ENCODE results near the gene SUFU.

Gene SUFU

GRCh38 chr10:102468683-102469082 is 35.1 kb upstream of the SUFU start:
- TF ChIP-seq, protein P1, sequence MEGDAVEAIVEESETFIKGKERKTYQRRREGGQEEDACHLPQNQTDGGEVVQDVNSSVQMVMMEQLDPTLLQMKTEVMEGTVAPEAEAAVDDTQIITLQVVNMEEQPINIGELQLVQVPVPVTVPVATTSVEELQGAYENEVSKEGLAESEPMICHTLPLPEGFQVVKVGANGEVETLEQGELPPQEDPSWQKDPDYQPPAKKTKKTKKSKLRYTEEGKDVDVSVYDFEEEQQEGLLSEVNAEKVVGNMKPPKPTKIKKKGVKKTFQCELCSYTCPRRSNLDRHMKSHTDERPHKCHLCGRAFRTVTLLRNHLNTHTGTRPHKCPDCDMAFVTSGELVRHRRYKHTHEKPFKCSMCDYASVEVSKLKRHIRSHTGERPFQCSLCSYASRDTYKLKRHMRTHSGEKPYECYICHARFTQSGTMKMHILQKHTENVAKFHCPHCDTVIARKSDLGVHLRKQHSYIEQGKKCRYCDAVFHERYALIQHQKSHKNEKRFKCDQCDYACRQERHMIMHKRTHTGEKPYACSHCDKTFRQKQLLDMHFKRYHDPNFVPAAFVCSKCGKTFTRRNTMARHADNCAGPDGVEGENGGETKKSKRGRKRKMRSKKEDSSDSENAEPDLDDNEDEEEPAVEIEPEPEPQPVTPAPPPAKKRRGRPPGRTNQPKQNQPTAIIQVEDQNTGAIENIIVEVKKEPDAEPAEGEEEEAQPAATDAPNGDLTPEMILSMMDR (IDR thresholded peaks at IDR 0.05; ENCODE audit: insufficient read depth, low read depth, low read length, missing control alignments) = no peak
- no peak for DNase-seq (ENCODE audit: low read depth)

GRCh38 chr10:102470579-102471546 is 32.9 kb upstream of the SUFU start:
- TF ChIP-seq, protein P1 (IDR thresholded peaks at IDR 0.05; ENCODE audit: insufficient read depth, low read depth, low read length, missing control alignments) = no peak
- no peak overlapping the region for H3K4me3 ChIP-seq (ENCODE audit: low read depth, low read length)
- DNase-seq (ENCODE audit: low read depth) = no peak

More at GRCh38 chr10:102468683-102469082, 35.1 kb upstream of the SUFU start:
- H3K4me3 ChIP-seq (ENCODE audit: low read depth, low read length) = no peak overlapping the region

GRCh38 chr10:102473445-102474331 is 30.1 kb upstream of the SUFU start:
- H3K4me3 ChIP-seq (ENCODE audit: low read depth, low read length) = no peak overlapping the region
- no peak for DNase-seq (ENCODE audit: low read depth)
- TF ChIP-seq, protein P1 (IDR thresholded peaks at IDR 0.05; ENCODE audit: insufficient read depth, low read depth, low read length, missing control alignments) = no peak

DNA sequence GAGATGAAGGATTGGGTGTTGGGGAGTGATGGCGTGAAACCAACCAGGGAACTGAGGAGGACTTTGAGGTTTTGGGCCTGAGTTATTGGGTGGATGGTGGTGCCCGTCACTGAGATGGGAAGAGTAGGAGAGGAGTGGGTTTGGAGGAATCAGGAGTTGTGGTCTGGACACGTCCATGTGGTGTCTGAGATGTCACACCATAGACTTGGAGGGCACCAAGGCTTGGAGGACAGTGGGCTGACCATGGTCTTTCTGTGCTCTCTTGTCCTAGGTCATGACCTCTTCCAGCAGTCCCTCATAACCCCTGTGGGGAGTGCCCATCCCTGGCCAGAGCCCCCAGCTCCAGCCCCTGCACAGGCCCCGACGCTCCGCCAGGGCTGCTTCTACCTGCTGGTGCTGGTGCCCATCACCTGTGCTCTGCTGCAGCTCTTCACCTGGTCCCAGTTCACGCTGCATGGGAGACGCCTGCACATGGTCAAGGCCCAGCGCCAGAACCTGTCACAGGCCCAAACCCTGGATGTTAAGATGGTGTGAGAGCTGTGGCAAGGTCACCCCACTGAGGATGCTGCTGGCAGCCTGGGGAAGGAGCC is 28.2 kb upstream of the SUFU start:
- DNase-seq (ENCODE audit: low read depth) = no peak
- no peak overlapping the region for H3K4me3 ChIP-seq (ENCODE audit: low read depth, low read length)
- TF ChIP-seq, protein P1 (IDR thresholded peaks at IDR 0.05; ENCODE audit: insufficient read depth, low read depth, low read length, missing control alignments) = no peak

GRCh38 chr10:102476466-102477141 is 27.2 kb upstream of the SUFU start:
- no peak for DNase-seq (ENCODE audit: low read depth)
- TF ChIP-seq, protein P1 (IDR thresholded peaks at IDR 0.05; ENCODE audit: insufficient read depth, low read depth, low read length, missing control alignments) = no peak
- H3K4me3 ChIP-seq (ENCODE audit: low read depth, low read length) = no peak overlapping the region

GRCh38 chr10:102479651-102480050 is 24.1 kb upstream of the SUFU start:
- no peak overlapping the region for H3K4me3 ChIP-seq (ENCODE audit: low read depth, low read length)
- DNase-seq (ENCODE audit: low read depth) = no peak
- TF ChIP-seq, protein P1 (IDR thresholded peaks at IDR 0.05; ENCODE audit: insufficient read depth, low read depth, low read length, missing control alignments) = no peak
